Endothelial cell of umbilical vein (primary cell): ENCODE data around the gene SNX5. TPM values are rescaled to one million over a fixed set of nuclear protein-coding genes. Genes with fewer than 3 reads are reported as not detected.

Experiments used
- BruUV-seq: library from RNA; stranded (reverse); fragments of 400-500 nt; replicated peaks from 2 replicates; lab custom pipeline; 2021; lab: Mats Ljungman, UMichigan
- CTCF ChIA-PET: fragments of 300-600, 350-600 bp; sonication (Branson Sonifier 250); formaldehyde crosslinking; loops from one replicate; lab custom pipeline; 2021; ENCODE audit warnings: antibody characterized with exemption, inconsistent platforms; lab: Charles Lee
- POLR2A ChIA-PET: fragments of 300-600, 350-600 bp; sonication (Branson Sonifier 250); formaldehyde crosslinking; loops from one replicate; lab custom pipeline; 2021; ENCODE audit warnings: antibody characterized with exemption, inconsistent platforms; lab: Charles Lee
- DNase-seq: peaks from one replicate; pipeline ENCODE4 v3.0.0-alpha.2; 2011; ENCODE audit warnings: low read depth, low spot score
- FAIRE-seq: peaks from 2 replicates; lab custom pipeline; 2011; peaks lifted over from hg19 to GRCh38; lab: Jason Lieb, UNC
- H2AFZ ChIP-seq: 2 replicates; pipeline ENCODE4 v1.6.0; 2012; ENCODE audit warnings: low read depth, low read length, control low read depth, inconsistent platforms
- H3K27ac ChIP-seq: 2 replicates; pipeline ENCODE4 v1.5.1; 2011; ENCODE audit warnings: low read depth, mild to moderate bottlenecking, control low read depth, low read length, moderate library complexity; ENCODE audit not compliant: insufficient read depth
- H3K27me3 ChIP-seq, 2 experiments: 2 replicates each; pipeline versions ENCODE4 v1.6.0 to v1.6.1; 2011; ENCODE audit warnings: low read length in 2 of 2, mixed read lengths in 1 of 2; ENCODE audit not compliant: control insufficient read depth in 2 of 2, insufficient read depth in 2 of 2
- H3K36me3 ChIP-seq, 2 experiments: 2 replicates in 1 of 2; 3 replicates in 1 of 2; pipeline ENCODE4 v1.5.1; 2011; ENCODE audit warnings: low read length in 2 of 2, mild to moderate bottlenecking in 1 of 2, moderate library complexity in 1 of 2; ENCODE audit not compliant: control insufficient read depth in 2 of 2, insufficient read depth in 2 of 2; ENCODE audit errors: extremely low read depth in 1 of 2
- H3K4me1 ChIP-seq: 3 replicates; pipeline ENCODE4 v1.5.1; 2011; ENCODE audit warnings: mild to moderate bottlenecking, low read length; ENCODE audit not compliant: control insufficient read depth, insufficient read depth; ENCODE audit errors: extremely low read depth
- H3K4me2 ChIP-seq: 2 replicates; pipeline ENCODE4 v1.6.1; 2011; ENCODE audit warnings: low read length, control low read depth, mixed read lengths; ENCODE audit not compliant: insufficient read depth
- H3K4me3 ChIP-seq, 3 experiments: fragments of 200-600 bp in 1 of 3; sonication (generic), shearing (Covaris generic) in 1 of 3; replicated peaks in 1 of 3; 2 replicates each; pipeline ENCODE4 v1.5.1; 2011 to 2016; ENCODE audit warnings: control low read depth in 3 of 3, low read length in 3 of 3, mild to moderate bottlenecking in 2 of 3, inconsistent platforms in 1 of 3, low read depth in 1 of 3, moderate library complexity in 1 of 3; ENCODE audit not compliant: insufficient read depth in 1 of 3
- H3K79me2 ChIP-seq: 2 replicates; pipeline ENCODE4 v1.6.0; 2012; ENCODE audit warnings: low read length, inconsistent platforms; ENCODE audit not compliant: control insufficient read depth, insufficient read depth
- H3K9ac ChIP-seq: replicated peaks from 2 replicates; pipeline ENCODE3; 2011; ENCODE audit warnings: low read length, control low read depth; ENCODE audit not compliant: insufficient read depth; ENCODE audit errors: extremely low read depth
- H3K9me1 ChIP-seq: replicated peaks from 3 replicates; pipeline ENCODE4 v1.6.0; 2011; ENCODE audit warnings: mild to moderate bottlenecking, low read length; ENCODE audit not compliant: control insufficient read depth, insufficient read depth; ENCODE audit errors: extremely low read depth
- H3K9me3 ChIP-seq: replicated peaks from 2 replicates; pipeline ENCODE4 v1.5.1; 2012; ENCODE audit warnings: low read length, inconsistent platforms; ENCODE audit not compliant: control insufficient read depth, insufficient read depth
- H4K20me1 ChIP-seq: replicated peaks from 2 replicates; pipeline ENCODE3; 2011; ENCODE audit warnings: mild to moderate bottlenecking, low read length; ENCODE audit not compliant: control insufficient read depth, insufficient read depth; ENCODE audit errors: extremely low read depth
- CTCF ChIP-seq, 2 donors: IDR thresholded peaks; 1 replicate in 1 of 2; 2 replicates in 1 of 2; pipeline ENCODE4 v1.5.1; 2011; ENCODE audit warnings: low read length in 2 of 2, mild to moderate bottlenecking in 2 of 2, moderate library complexity in 2 of 2, control low read depth in 1 of 2, inconsistent platforms in 1 of 2, low read depth in 1 of 2; ENCODE audit not compliant: insufficient read depth in 1 of 2; ENCODE audit errors: extremely low read depth in 1 of 2
- dilution Hi-C: fragments of 300-500 bp; cut with MboI; formaldehyde crosslinking; loops from one replicate; pipeline ENCODE4 v1.15.0; 2019; ENCODE audit warnings: low sequenced_read_pairs; ENCODE audit not compliant: extremely low pct_ligation_motif_present
- intact Hi-C: fragments of 100-400 bp; cut with micrococcal nuclease; formaldehyde crosslinking; loops from one replicate; pipeline ENCODE4 v1.10.0; 2022
- polyA plus RNA-seq, 4 experiments: library from polyadenylated mRNA; depleted of rRNA in 3 of 4; stranded (reverse) in 3 of 4; unstranded in 1 of 4; fragments of >200 nt; gene quantifications; 2 replicates each; pipeline versions ENCODE4 v1.2.1 to v1.2.3, GENCODE V29; 2011 to 2012; ENCODE audit warnings: missing spikeins in 1 of 4
- total RNA-seq: library from RNA; stranded (reverse); gene quantifications from 2 replicates; pipeline ENCODE4 v1.2.3, GENCODE V29; 2021

SNX5 gene
- total and polyA plus RNA-seq, 2 donors (not counting 3 experiments of a cell fraction or from before 2014, with no cell fraction given) = 76.2 to 121 TPM

GRCh38 chr20:17934141-17934862 is 34.3 kb downstream of the SNX5 start:
- POLR2A ChIA-PET = no interaction called here

More at GRCh38 chr20:17934141-17934862, 34.3 kb downstream of the SNX5 start:
- no peak overlapping the region for H3K4me2 ChIP-seq
- no TSS peak for BruUV-seq
- H2AFZ ChIP-seq = no peak overlapping the region
- no peaks in the 10 kb centered on the region for H3K9me3 ChIP-seq
- no peaks in the 10 kb centered on the region for H3K36me3 ChIP-seq
- no peaks in the 10 kb centered on the region for H3K9me1 ChIP-seq
- no peak for TF ChIP-seq CTCF (IDR thresholded peaks at IDR 0.05; ENCODE audit: extremely low read depth in 1 of 2, insufficient read depth in 1 of 2, low read depth in 1 of 2, low read length in 2 of 2)
- H3K27ac ChIP-seq = no peak overlapping the region
- intact Hi-C loops (no loop called here), dilution Hi-C loops (no loop called here)
- H4K20me1 ChIP-seq = no peaks in the 10 kb centered on the region
- FAIRE-seq = no peak
- no peak overlapping the region for H3K9ac ChIP-seq
- DNase-seq = no peak
- H3K27me3 ChIP-seq = no peaks in the 10 kb centered on the region
- H3K4me1 ChIP-seq = peaks cover 14% of the 10 kb centered on the region
- CTCF ChIA-PET = no interaction called here
- no peaks in the 10 kb centered on the region for H3K79me2 ChIP-seq
- no peak overlapping the region for H3K4me3 ChIP-seq
